SJCRH30 (cell line): Measurements from ENCODE around the gene FRY. TPM values are rescaled to one million over a fixed set of nuclear protein-coding genes. Genes with fewer than 3 reads are reported as not detected.
A peak's percentile ranks its signal among the peaks of the same experiment; 100 is the strongest.

Experiments used
- DNase-seq, 2 experiments: peaks; one replicate each; pipeline ENCODE4 v3.0.0-alpha.2; 2015 to 2020
- H3K27ac ChIP-seq: fragments of 250-450 bp; sonication (Bioruptor Pico); 2 replicates; pipeline ENCODE4 v1.5.1; 2020; ENCODE audit warnings: mild to moderate bottlenecking, moderate library complexity
- H3K27me3 ChIP-seq: fragments of 250-450 bp; sonication (Bioruptor Pico); 2 replicates; pipeline ENCODE4 v1.5.1; 2020; ENCODE audit warnings: mild to moderate bottlenecking, moderate library complexity
- H3K36me3 ChIP-seq: fragments of 250-450 bp; sonication (Bioruptor Pico); 2 replicates; pipeline ENCODE4 v1.5.1; 2020; ENCODE audit warnings: mild to moderate bottlenecking, moderate library complexity
- H3K4me1 ChIP-seq: fragments of 250-450 bp; sonication (Bioruptor Pico); 2 replicates; pipeline ENCODE4 v1.5.1; 2020; ENCODE audit warnings: mild to moderate bottlenecking, moderate library complexity
- H3K4me3 ChIP-seq: fragments of 250-450 bp; sonication (Bioruptor Pico); 2 replicates; pipeline ENCODE4 v1.5.1; 2020; ENCODE audit warnings: mild to moderate bottlenecking, moderate library complexity
- H3K9me3 ChIP-seq: fragments of 250-450 bp; sonication (Bioruptor Pico); replicated peaks from 2 replicates; pipeline ENCODE4 v1.5.1; 2020; ENCODE audit warnings: mild to moderate bottlenecking, moderate library complexity
- total RNA-seq: library from RNA; depleted of rRNA; stranded (reverse); fragments of >200 nt; shearing (Covaris generic); gene quantifications from 2 replicates; pipeline ENCODE4 v1.2.3, GENCODE V29; 2014

The FRY gene
- total RNA-seq, 1 experiment from 2014 or later = 3.0 TPM

- DNase-seq = peak; percentile 33 to 77
- Histone ChIP-seq H3K9me3 (no peaks in the 10 kb centered on the region), H3K4me3 (peak overlapping the region; percentile 14), H3K27me3 (no peaks in the 10 kb centered on the region), H3K27ac (peak overlapping the region; percentile 71), H3K36me3 (no peaks in the 10 kb centered on the region; the same call in 1 of the 2 replicates), H3K4me1 (peaks cover 41% of the 10 kb centered on the region)
These were observed 104.1 kb downstream of the FRY start for GRCh38 chr13:32135655-32136054.

- Histone ChIP-seq H3K27ac (peak overlapping the region; percentile 71), H3K27me3 (no peaks in the 10 kb centered on the region), H3K9me3 (no peaks in the 10 kb centered on the region)
These were observed 104.5 kb downstream of the FRY start for GRCh38 chr13:32136061-32136460.

DNA sequence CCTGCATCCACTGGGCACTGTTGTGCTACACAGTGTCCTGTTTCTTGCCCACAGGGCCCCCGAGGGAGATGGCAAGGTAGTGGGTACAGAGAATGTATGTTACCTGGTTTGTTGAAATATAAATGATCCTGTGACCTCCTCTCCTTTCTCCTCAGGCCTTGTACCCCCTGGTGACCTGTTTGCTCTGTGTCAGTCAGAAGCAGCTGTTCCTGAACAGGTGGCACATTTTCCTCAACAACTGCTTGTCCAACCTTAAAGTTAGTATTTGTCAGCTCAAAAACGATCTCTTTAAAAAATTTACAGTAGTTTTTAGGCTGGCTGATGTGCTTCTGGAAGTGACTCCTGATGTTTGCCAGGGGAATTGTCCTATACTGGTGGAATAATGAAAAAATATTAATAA, 105.1 kb downstream of the FRY start:
- Histone ChIP-seq H3K27ac (peak overlapping the region; percentile 71), H3K4me1 (peaks cover 41% of the 10 kb centered on the region), H3K36me3 (no peaks in the 10 kb centered on the region; the same call in 1 of the 2 replicates), H3K9me3 (no peaks in the 10 kb centered on the region), H3K4me3 (no peak overlapping the region), H3K27me3 (no peaks in the 10 kb centered on the region)
- peak; percentile 54 to 73 for DNase-seq

More at GRCh38 chr13:32136061-32136460, 104.5 kb downstream of the FRY start:
- Histone ChIP-seq H3K4me1 (peaks cover 41% of the 10 kb centered on the region), H3K36me3 (no peaks in the 10 kb centered on the region; the same call in 1 of the 2 replicates), H3K4me3 (peak overlapping the region; percentile 14)
- peak; percentile 35 to 63 for DNase-seq

- no peak for DNase-seq
- peaks cover 51% of the 10 kb centered on the region for H3K4me1 ChIP-seq
These were observed 107.7 kb downstream of the FRY start for GRCh38 chr13:32139251-32139650.

GRCh38 chr13:32140109-32140508, 108.5 kb downstream of the FRY start:
- no peak overlapping the region for H3K27ac ChIP-seq
- no peak overlapping the region for H3K4me3 ChIP-seq
- H3K27me3 ChIP-seq = no peaks in the 10 kb centered on the region
- H3K9me3 ChIP-seq = no peaks in the 10 kb centered on the region
- H3K4me1 ChIP-seq = peaks cover 44% of the 10 kb centered on the region
- DNase-seq = no peak
- H3K36me3 ChIP-seq = no peaks in the 10 kb centered on the region; the same call in 1 of the 2 replicates

More at GRCh38 chr13:32139251-32139650, 107.7 kb downstream of the FRY start:
- no peak overlapping the region for H3K27ac ChIP-seq
- no peaks in the 10 kb centered on the region for H3K9me3 ChIP-seq
- H3K4me3 ChIP-seq = no peak overlapping the region
- no peaks in the 10 kb centered on the region for H3K27me3 ChIP-seq
- H3K36me3 ChIP-seq = no peaks in the 10 kb centered on the region; the same call in 1 of the 2 replicates

- Histone ChIP-seq H3K36me3 (no peaks in the 10 kb centered on the region), H3K27ac (no peak overlapping the region), H3K9me3 (no peaks in the 10 kb centered on the region), H3K4me1 (peaks cover 30% of the 10 kb centered on the region), H3K4me3 (no peak overlapping the region), H3K27me3 (no peaks in the 10 kb centered on the region)
- no peak for DNase-seq
These were observed 109.9 kb downstream of the FRY start for GRCh38 chr13:32141462-32141861.

GRCh38 chr13:32142115-32142514, 110.5 kb downstream of the FRY start:
- Histone ChIP-seq H3K9me3 (no peaks in the 10 kb centered on the region), H3K36me3 (no peaks in the 10 kb centered on the region), H3K4me3 (no peak overlapping the region), H3K27me3 (no peaks in the 10 kb centered on the region), H3K27ac (no peak overlapping the region), H3K4me1 (peaks cover 24% of the 10 kb centered on the region)
- DNase-seq = no peak

DNA sequence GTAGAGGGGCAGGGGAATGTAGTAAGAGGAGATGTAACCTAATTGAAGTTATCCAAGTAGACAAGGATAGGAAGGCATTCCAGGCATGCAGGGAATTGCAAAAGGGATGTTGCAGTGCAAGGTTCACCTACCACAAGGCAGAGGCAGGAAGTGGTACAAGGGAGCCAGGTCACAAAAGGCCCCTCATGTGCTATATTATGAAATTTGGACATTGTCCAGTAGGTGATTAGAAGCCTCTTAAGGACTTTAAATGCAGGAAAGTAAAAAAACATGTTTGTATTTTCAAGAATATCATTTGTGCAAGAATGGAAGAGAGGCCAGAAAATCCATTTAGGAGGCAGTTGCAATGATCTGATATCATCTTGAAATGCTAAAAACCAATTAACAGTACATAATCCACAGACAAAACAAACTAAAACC, 111.4 kb downstream of the FRY start:
- H3K27me3 ChIP-seq = no peaks in the 10 kb centered on the region
- peak; percentile 51 to 60 for DNase-seq
- no peak overlapping the region for H3K4me3 ChIP-seq
- H3K4me1 ChIP-seq = peaks cover 15% of the 10 kb centered on the region
- no peaks in the 10 kb centered on the region for H3K36me3 ChIP-seq
- H3K27ac ChIP-seq = no peak overlapping the region
- no peaks in the 10 kb centered on the region for H3K9me3 ChIP-seq

DNA sequence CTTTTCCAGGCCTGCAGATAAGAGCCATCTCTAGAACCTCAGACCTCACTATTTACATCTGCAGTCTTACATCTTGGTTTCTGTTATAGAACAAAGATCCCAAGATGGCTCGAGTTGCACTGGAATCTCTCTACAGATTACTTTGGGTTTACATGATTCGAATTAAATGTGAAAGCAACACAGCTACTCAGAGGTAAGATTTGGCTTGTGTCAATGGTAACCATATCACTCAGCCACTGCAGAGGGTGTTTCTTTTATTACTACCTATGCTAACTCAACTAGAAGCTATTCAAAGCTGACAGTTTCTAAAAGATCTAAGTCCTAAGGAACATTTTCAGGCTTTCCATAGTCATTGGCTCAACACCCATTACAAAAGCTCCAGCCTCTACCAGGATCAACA, 115.6 kb downstream of the FRY start:
- H3K27ac ChIP-seq = no peak overlapping the region
- no peaks in the 10 kb centered on the region for H3K36me3 ChIP-seq

GRCh38 chr13:32147976-32148375, 116.4 kb downstream of the FRY start:
- DNase-seq = no peak
- Histone ChIP-seq H3K4me1 (peaks cover 4% of the 10 kb centered on the region), H3K36me3 (no peaks in the 10 kb centered on the region), H3K27ac (no peak overlapping the region), H3K27me3 (no peaks in the 10 kb centered on the region), H3K9me3 (no peaks in the 10 kb centered on the region), H3K4me3 (no peak overlapping the region)

More for the DNA sequence above, 115.6 kb downstream of the FRY start:
- no peak for DNase-seq
- Histone ChIP-seq H3K27me3 (no peaks in the 10 kb centered on the region), H3K9me3 (no peaks in the 10 kb centered on the region), H3K4me1 (peaks cover 10% of the 10 kb centered on the region), H3K4me3 (no peak overlapping the region)

DNA sequence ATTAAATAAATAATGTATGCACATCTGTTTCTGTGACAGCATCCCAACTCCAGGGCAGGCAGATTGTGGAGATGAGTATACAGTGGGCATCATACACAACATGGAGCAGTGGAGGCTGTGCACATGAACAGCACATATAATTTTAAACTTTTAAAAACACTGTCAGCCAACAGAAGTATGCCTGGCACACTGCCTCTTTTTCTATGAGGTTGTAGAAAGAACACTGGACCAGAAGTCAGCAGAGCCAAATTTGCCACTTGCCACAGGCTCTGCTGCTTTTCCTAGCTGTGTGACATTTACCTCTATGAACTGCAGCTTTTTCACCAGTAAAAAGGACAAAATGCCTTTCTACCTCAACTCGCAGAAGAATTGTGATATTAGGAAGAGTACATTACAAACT, 118.7 kb downstream of the FRY start:
- Histone ChIP-seq H3K9me3 (no peaks in the 10 kb centered on the region), H3K27me3 (no peaks in the 10 kb centered on the region), H3K36me3 (no peaks in the 10 kb centered on the region), H3K4me1 (no peaks in the 10 kb centered on the region), H3K27ac (no peak overlapping the region), H3K4me3 (no peak overlapping the region)
- DNase-seq = no peak

DNA sequence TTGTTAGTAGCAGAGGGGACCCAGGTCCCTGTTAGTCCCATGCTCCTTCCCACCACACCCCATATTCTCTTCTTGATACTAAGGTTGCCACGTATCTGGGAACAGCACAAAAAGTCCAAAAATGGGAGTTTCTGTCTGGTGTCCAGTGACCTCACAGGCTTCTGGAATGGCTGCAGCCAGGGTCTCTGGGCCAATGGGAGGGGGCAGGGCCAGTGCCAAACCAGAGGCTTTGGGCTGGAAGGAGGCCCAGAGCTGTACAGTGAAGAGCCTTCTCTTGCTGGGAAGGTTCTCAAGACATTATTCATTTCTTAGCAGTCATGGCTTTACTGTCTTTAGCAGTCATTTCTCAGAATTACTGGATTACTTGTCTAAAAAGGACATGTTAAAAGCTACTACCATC, 119.2 kb downstream of the FRY start:
- no peaks in the 10 kb centered on the region for H3K36me3 ChIP-seq
- DNase-seq = no peak
- no peak overlapping the region for H3K27ac ChIP-seq

GRCh38 chr13:32151240-32151639, 119.7 kb downstream of the FRY start:
- Histone ChIP-seq H3K36me3 (no peaks in the 10 kb centered on the region), H3K27me3 (no peaks in the 10 kb centered on the region), H3K4me3 (no peak overlapping the region), H3K9me3 (no peaks in the 10 kb centered on the region), H3K27ac (no peak overlapping the region), H3K4me1 (no peaks in the 10 kb centered on the region)
- no peak for DNase-seq

More for the DNA sequence above, 119.2 kb downstream of the FRY start:
- Histone ChIP-seq H3K9me3 (no peaks in the 10 kb centered on the region), H3K4me3 (no peak overlapping the region), H3K27me3 (no peaks in the 10 kb centered on the region), H3K4me1 (no peaks in the 10 kb centered on the region)

DNA sequence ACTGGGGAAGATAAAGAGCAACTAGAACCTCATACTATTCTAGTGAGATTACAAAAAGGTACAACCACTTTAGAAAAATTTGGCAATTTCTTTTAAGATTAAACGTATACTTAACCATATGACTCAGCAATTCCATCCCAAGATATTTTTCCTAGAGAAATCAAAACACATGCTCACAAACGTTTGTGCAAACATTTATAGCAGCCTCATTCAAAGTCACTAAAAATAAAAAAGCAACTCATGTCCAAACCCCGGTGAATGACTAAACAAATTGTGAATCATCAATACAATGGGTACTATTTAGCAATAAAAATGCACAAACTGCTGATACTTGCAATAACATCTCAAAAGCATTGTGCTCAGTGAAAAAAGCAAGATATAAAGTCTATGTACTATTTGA, 121.5 kb downstream of the FRY start:
- no peaks in the 10 kb centered on the region for H3K36me3 ChIP-seq
- no peak for DNase-seq
- no peaks in the 10 kb centered on the region for H3K27me3 ChIP-seq
- H3K9me3 ChIP-seq = no peaks in the 10 kb centered on the region
- H3K4me1 ChIP-seq = no peaks in the 10 kb centered on the region
- H3K27ac ChIP-seq = no peak overlapping the region
- H3K4me3 ChIP-seq = no peak overlapping the region

- DNase-seq = no peak
- H3K27me3 ChIP-seq = no peaks in the 10 kb centered on the region
- H3K4me3 ChIP-seq = no peak overlapping the region
- no peaks in the 10 kb centered on the region for H3K36me3 ChIP-seq
- H3K27ac ChIP-seq = no peak overlapping the region
- H3K4me1 ChIP-seq = peaks cover 1% of the 10 kb centered on the region
- no peaks in the 10 kb centered on the region for H3K9me3 ChIP-seq
These were observed 127.7 kb downstream of the FRY start for GRCh38 chr13:32159137-32159869.
